LoVo (cell line): ENCODE data around the gene PRKN.

ENCODE experiments used
- DNase-seq: peaks from one replicate; pipeline ENCODE4 v3.0.0-alpha.2; 2016; ENCODE audit warnings: low spot score

The PRKN gene

GRCh38 chr6:162053084-162053483, 674.5 kb downstream of the PRKN start:
- DNase-seq = no peak

DNA sequence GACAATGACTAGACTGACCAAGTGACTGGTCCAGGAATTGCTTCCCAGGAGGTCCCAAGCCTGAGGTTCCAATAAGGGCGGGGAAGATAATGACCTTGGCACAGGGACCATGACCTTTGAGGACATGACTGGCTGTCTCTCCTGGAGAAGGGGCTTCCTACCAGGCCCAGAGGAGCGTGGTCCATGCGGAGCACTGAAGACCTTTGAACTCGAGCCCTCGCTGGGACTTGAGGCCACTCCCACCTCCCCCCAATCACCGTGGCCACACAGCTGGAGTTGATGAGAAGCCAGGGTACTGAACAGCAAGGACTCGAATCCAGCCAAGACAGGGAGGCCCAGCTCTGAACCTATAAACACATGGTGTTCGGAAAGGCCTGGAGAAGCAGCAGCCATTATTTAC, 677.0 kb downstream of the PRKN start:
- no peak for DNase-seq

DNA sequence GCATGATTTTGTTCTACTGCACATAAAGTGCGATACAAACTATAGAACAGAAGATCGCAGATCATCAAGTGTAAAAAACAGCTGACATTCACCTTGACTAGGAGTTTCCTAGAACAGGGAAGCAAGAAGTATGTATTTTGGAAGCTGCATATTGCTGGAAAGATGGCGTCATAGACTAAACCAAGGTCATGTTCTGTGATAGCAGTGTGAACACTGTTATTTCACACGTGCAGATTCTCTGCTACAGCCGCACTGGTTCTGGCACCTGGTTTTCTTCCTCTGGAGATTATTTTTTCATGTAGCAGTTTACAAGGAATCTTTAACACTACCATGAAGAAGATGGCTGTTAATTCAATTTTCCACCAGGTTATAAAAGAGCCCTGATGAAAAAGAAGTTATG, 681.2 kb downstream of the PRKN start:
- no peak for DNase-seq

DNA sequence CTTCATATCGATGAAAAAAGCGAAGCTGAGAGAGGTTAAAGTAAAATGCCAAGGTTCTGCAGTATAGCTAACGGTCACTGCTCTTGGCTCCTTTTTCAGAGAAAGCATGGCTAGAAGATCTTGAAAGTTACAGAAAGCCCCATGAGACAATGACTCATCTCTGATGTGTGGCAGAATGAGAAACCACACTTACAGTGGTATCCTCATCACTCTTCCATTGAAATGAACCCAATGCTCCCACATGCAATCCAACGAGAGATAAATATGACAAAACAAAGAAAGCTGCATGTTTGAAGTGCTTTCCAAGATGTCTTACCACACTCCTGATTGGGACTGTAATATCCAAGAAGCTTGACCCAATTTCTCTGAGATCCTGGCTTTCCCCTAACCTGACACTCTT, 694.9 kb downstream of the PRKN start:
- no peak for DNase-seq

- DNase-seq = no peak
Observed at GRCh38 chr6:162029873-162030576, 697.5 kb downstream of the PRKN start.

- DNase-seq = no peak
Observed at GRCh38 chr6:162026843-162027242, 700.7 kb downstream of the PRKN start.

GRCh38 chr6:162026031-162026430, 701.5 kb downstream of the PRKN start:
- no peak for DNase-seq

GRCh38 chr6:162019349-162019748, 708.2 kb downstream of the PRKN start:
- no peak for DNase-seq

DNA sequence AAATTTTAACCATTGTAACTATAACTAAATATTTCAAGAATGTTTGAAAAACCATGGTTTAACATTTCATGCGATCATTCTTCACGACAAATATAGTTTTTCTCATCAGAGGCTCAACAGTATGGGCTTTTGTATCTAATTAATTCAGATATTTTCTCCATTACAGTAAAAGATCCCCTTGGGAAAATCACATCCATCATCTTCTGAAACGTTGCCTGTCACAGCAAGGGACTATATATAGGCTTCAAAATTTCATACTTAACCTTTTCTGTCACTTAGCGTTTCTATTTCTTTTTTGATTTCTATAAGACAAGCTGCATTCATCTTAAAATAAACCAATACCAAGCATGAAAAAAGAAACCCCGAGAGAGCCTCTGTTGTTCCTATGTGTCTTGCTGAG, 710.0 kb downstream of the PRKN start:
- DNase-seq = no peak

DNA sequence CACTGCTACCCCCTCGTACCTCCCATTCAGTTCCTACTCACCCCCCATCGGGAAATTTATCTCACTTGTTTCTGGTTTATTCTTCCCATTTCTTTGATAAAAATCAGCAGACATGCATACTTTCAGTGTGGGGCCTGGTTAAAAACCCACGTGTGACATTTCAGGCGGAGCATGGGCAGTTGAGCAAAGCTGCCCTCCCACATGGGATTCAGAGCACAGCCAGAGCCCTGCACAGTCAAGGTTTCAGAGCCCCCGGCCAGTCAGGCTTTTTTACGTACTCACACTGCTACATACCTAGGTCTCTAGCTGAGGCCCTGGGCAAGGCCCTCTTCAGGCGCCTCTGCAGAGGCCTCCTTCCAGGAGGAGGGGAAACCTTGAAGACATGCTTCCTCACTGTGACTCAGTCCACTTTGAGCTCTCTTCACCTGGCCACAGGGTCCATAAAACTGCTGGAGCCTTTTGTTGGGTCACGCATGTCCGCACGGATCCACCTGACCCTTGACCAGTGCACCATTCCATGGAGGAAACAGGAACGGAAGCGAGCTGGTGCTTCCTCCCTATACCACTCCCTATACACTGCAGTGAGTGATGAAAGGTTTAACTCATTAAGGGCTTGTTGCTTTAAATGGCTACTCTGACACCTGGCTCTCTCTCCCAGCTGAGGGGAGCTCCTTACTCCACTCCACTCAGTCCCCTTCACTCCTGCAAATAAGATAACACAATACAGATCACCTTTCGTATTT, 713.3 kb downstream of the PRKN start:
- DNase-seq = no peak

- no peak for DNase-seq
Observed at GRCh38 chr6:162005372-162005771, 722.2 kb downstream of the PRKN start.

GRCh38 chr6:161996783-161997182, 730.8 kb downstream of the PRKN start:
- DNase-seq = no peak

DNA sequence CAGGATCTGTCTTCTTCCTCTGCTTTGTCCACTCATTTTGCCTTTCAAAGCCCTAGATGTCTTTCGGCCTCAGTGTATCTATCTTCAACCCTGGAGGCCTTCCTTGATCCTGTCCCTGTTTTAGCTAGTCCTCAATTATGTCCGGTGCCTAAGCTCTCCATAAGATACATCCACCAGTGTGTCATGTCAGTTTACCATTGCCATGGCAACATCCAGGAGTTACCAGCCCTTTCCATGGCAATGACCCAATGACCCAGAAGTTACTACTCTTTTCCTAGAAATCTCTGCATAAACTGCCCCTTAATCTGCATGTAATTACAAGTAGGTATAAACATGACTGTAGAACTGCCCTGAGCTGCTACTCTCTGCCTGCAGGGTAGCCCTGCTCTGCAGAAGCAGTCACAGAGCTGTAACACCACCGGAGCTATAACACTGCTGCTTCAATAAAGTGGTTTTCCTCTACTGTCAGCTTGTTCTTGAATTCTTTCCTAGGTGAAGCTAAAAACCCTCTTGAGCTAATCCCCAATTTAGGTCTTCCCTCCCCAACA, 741.6 kb downstream of the PRKN start:
- no peak for DNase-seq

- no peak for DNase-seq
Observed at GRCh38 chr6:161984713-161985112, 742.9 kb downstream of the PRKN start.

DNA sequence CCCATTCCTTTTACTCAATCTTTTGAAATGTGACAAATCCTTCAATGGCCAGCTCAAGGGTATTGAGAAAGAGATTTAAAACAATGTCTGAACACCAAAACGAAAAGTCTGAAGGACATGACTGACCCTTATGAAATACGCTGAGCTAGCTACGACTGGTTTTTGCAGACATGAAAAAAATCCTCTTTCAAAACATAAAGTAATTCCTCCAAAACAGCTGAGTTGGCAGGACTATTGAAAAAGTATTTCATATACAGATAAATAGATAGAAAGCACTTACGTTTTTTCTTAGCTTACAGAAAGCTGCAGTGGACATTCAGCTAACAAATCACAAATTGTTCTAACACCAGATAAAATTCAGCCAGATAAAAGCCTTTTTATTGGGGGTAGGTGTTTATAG, 751.0 kb downstream of the PRKN start:
- DNase-seq = no peak

GRCh38 chr6:161973064-161973463, 754.5 kb downstream of the PRKN start:
- DNase-seq = no peak

GRCh38 chr6:161971043-161971442, 756.5 kb downstream of the PRKN start:
- no peak for DNase-seq

DNA sequence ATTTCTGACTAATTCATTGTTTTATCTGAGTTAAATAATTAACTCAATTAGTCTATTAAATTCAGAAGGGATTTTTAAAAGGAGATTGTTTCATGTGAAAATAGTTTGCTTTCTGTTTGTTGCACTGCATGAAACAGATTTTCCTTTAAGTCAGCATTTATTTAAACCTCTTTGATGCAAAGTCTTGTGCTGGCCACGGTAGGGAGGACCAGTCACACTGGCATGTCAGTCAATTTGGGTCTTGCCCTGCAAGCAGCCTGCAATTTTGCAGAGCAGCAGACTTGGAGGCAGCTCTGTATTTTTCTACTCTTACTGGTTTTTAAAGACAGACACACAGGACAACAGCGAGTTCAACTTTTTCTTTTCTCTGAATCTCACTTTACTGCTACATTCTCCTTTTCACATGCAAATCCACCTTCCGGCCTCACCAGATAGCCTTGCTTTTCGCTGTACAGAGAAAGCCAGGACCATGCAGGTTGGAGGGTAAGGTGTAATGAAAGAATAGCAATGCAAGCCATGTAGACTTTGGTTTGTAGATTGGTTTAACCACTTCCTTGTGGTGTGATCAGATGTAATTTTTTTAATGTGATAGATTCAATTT, 763.8 kb downstream of the PRKN start:
- DNase-seq = no peak

DNA sequence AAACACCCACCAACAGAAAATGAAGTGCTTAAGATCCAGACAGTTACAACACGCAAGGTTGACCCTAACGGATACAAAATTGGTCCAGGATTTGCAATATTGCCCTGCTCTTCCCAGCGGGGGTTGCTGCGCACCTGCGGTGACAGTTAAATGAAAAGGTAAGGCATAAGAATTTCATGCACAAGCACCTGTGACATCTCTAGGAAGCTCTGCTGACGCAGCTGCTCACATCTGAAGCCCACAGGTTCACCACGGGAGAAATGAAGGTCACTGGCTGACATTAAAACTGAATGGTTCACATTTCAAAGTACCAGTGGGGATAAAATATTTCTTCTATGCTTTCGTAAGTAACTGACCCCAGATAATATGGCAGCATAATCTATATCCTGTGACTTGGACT, 764.4 kb downstream of the PRKN start:
- no peak for DNase-seq

- no peak for DNase-seq
Observed at GRCh38 chr6:161961796-161962195, 765.8 kb downstream of the PRKN start.

GRCh38 chr6:161961046-161961445, 766.5 kb downstream of the PRKN start:
- DNase-seq = no peak

DNA sequence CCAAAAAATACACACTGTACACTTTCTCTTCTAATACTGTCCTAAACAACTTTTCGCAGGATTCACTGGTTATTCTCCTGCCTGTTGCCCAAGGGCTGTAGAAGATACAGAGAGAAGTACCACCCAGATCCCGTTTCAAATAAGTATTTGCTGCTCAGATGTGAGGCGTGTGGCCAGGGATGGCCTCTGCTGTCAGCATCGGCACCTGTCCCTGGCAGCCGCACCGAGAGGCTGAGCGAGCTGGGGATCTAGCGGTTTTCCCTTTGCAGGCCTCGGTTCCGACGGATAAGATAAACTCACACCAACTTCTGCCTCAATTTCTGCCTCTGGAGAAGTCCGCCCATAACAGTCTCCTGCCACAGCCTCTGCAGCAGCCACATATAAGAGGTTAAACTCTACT, 768.5 kb downstream of the PRKN start:
- no peak for DNase-seq

DNA sequence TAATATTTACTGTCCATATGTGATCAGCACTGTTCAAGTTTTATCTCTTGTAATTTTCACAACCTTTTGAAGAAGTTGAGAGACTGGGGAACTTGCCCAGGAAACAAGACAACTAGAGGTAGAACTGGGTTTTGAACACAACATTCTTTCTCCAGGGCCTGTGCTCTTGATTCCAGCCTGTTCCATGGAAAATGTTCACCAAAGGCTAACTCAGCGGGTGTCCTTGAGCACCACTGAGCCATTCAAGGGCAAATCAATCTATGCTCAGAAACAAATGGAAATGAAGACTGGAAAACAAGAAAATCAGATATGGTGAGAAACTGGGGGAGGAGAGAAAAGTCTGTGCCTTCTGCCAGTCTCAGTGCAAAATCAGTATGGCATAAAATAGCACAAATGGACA, 771.5 kb downstream of the PRKN start:
- no peak for DNase-seq
